ENCODE data around the gene ATP6V0E1. TPM values are rescaled to one million over a fixed set of nuclear protein-coding genes. Genes with fewer than 3 reads are reported as not detected.

ATP6V0E1 gene
- total RNA-seq, 4 donors from 2014 or later = 94.0 to 163 (median 124) TPM

- Histone ChIP-seq H3K27me3 (no peaks in the 10 kb centered on the region), H3K4me3 (no peak overlapping the region), H3K4me1 (peaks cover 0 to 11% (median 3%) of the 10 kb centered on the region in 3 donors), H3K9me3 (no peaks in the 10 kb centered on the region), H3K27ac (peak overlapping the region in 1 of 4 donors; percentile 87), H3K36me3 (peaks cover 0 to 66% of the 10 kb centered on the region in 2 donors)
- WGBS, 2 donors (ENCODE audit: low coverage in 1 of 2) = 92 to 95% methylated on average over 5 to 10 of the region's 12 CpGs
- TF ChIP-seq POLR2AphosphoS5 (IDR thresholded peaks at IDR 0.05) (no peak), POLR2A (IDR thresholded peaks at IDR 0.05) (no peak), EP300 (IDR thresholded peaks at IDR 0.05) (no peak), CTCF (IDR thresholded peaks at IDR 0.05) (no peak)
- ATAC-seq = no peak
These were observed 33.2 kb upstream of the ATP6V0E1 start for GRCh38 chr5:172950176-172950965.

- Histone ChIP-seq H3K36me3 (peaks cover 0 to 54% of the 10 kb centered on the region in 2 donors), H3K27me3 (no peaks in the 10 kb centered on the region), H3K9me3 (no peaks in the 10 kb centered on the region), H3K4me1 (peaks cover 0 to 17% (median 3%) of the 10 kb centered on the region in 3 donors), H3K4me3 (no peak overlapping the region), H3K27ac (peak overlapping the region in 3 of 4 donors; percentile 21 to 87 (median 78))
- ATAC-seq = no peak
- 80 to 92% methylated on average over 1 to 4 of the region's 11 CpGs for WGBS, 2 donors (ENCODE audit: low coverage in 1 of 2)
- no peak for TF ChIP-seq POLR2AphosphoS5 (IDR thresholded peaks at IDR 0.05)
These were observed 32.1 kb upstream of the ATP6V0E1 start for GRCh38 chr5:172951371-172952033.

GRCh38 chr5:172952034-172952511 is 31.5 kb upstream of the ATP6V0E1 start:
- Histone ChIP-seq H3K9me3 (no peaks in the 10 kb centered on the region), H3K4me1 (peaks cover 0 to 17% (median 3%) of the 10 kb centered on the region in 3 donors), H3K4me3 (no peak overlapping the region), H3K36me3 (peaks cover 0 to 48% of the 10 kb centered on the region in 2 donors), H3K27ac (peak overlapping the region in 3 of 4 donors; percentile 21 to 87 (median 78)), H3K27me3 (no peaks in the 10 kb centered on the region)
- TF ChIP-seq EP300 (IDR thresholded peaks at IDR 0.05) (no peak), CTCF (IDR thresholded peaks at IDR 0.05) (no peak), POLR2A (IDR thresholded peaks at IDR 0.05) (no peak), POLR2AphosphoS5 (IDR thresholded peaks at IDR 0.05) (no peak)
- 54 to 64% methylated on average over 2 to 4 of the region's 4 CpGs for WGBS, 2 donors (ENCODE audit: low coverage in 1 of 2)
- peak; percentile 42 for ATAC-seq

GRCh38 chr5:172953776-172954675 is 29.5 kb upstream of the ATP6V0E1 start:
- Histone ChIP-seq H3K4me3 (no peak overlapping the region), H3K27ac (peak overlapping the region in 3 of 4 donors; percentile 58 to 87 (median 78)), H3K4me1 (peaks cover 0 to 22% (median 3%) of the 10 kb centered on the region in 3 donors), H3K9me3 (no peaks in the 10 kb centered on the region), H3K36me3 (peaks cover 0 to 30% of the 10 kb centered on the region in 2 donors), H3K27me3 (no peaks in the 10 kb centered on the region)
- ATAC-seq = peak; percentile 44
- peak; percentile 61 for TF ChIP-seq POLR2AphosphoS5 (IDR thresholded peaks at IDR 0.05)
- no peak for TF ChIP-seq CTCF (IDR thresholded peaks at IDR 0.05)
- no peak for TF ChIP-seq POLR2A (IDR thresholded peaks at IDR 0.05)
- TF ChIP-seq EP300 (IDR thresholded peaks at IDR 0.05) = no peak
- WGBS, 2 donors (ENCODE audit: low coverage in 1 of 2) = 36 to 45% methylated on average over 4 to 13 of the region's 15 CpGs

All from gastroesophageal sphincter (tissue), 4 donors.